Brain microvascular endothelial cell (primary cell): ENCODE measurements around the gene TMEM196.

Experiments used
- DNase-seq: peaks from one replicate; pipeline ENCODE4 v3.0.0-alpha.2; 2020
- H3K27ac ChIP-seq: fragments of 250-450 bp; sonication (Bioruptor Pico); 2 replicates; pipeline ENCODE4 v1.5.1; 2020; ENCODE audit warnings: mild to moderate bottlenecking, moderate library complexity
- H3K27me3 ChIP-seq: fragments of 250-450 bp; sonication (Bioruptor Pico); replicated peaks from 2 replicates; pipeline ENCODE4 v1.5.1; 2020; ENCODE audit warnings: mild to moderate bottlenecking
- H3K36me3 ChIP-seq: fragments of 250-450 bp; sonication (Bioruptor Pico); replicated peaks from 2 replicates; pipeline ENCODE4 v1.5.1; 2020; ENCODE audit warnings: mild to moderate bottlenecking
- H3K4me3 ChIP-seq: 2 replicates; pipeline ENCODE4 v1.5.1; 2011; ENCODE audit warnings: low read depth, mild to moderate bottlenecking, control low read depth, low read length, moderate library complexity
- CTCF ChIP-seq: IDR thresholded peaks from 2 replicates; pipeline ENCODE4 v1.5.1; 2011; ENCODE audit warnings: low read depth, mild to moderate bottlenecking, moderate library complexity, low read length, control low read depth, inconsistent platforms; ENCODE audit errors: missing control alignments
- in situ Hi-C: cut with HindIII; loops from 2 replicates; pipeline ENCODE4 v1.10.0; 2017; ENCODE audit warnings: low sequenced_read_pairs, low pct_ligation_motif_present

Gene TMEM196

GRCh38 chr7:19715499-19715898 lies 57.9 kb downstream of the TMEM196 start:
- in situ Hi-C loops = no loop called here

GRCh38 chr7:19713676-19714075 lies 59.7 kb downstream of the TMEM196 start:
- peak; percentile 65 for DNase-seq

More at GRCh38 chr7:19715499-19715898, 57.9 kb downstream of the TMEM196 start:
- H3K27me3 ChIP-seq = no peaks in the 10 kb centered on the region
- TF ChIP-seq CTCF = no peak
- H3K36me3 ChIP-seq = no peaks in the 10 kb centered on the region
- DNase-seq = no peak
- H3K27ac ChIP-seq = no peak overlapping the region
- H3K4me3 ChIP-seq = no peak overlapping the region

GRCh38 chr7:19709249-19709578 lies 64.2 kb downstream of the TMEM196 start:
- H3K27me3 ChIP-seq = no peaks in the 10 kb centered on the region
- H3K36me3 ChIP-seq = no peaks in the 10 kb centered on the region
- in situ Hi-C loops = no loop called here
- no peak for TF ChIP-seq CTCF
- no peak for DNase-seq
- no peak overlapping the region for H3K4me3 ChIP-seq
- H3K27ac ChIP-seq = no peak overlapping the region

More at GRCh38 chr7:19713676-19714075, 59.7 kb downstream of the TMEM196 start:
- no peak overlapping the region for H3K4me3 ChIP-seq
- H3K36me3 ChIP-seq = no peaks in the 10 kb centered on the region
- in situ Hi-C loops = no loop called here
- TF ChIP-seq CTCF = peak; percentile 46
- H3K27me3 ChIP-seq = no peaks in the 10 kb centered on the region
- H3K27ac ChIP-seq = no peak overlapping the region

GRCh38 chr7:19708397-19709248 lies 64.8 kb downstream of the TMEM196 start, which contains the start of gene POLR1F:
POLR1F (minus strand) TSS chr7:19709037; CDS start chr7:19709016, 21 bp downstream.
- DNase-seq = peak; percentile 93
- TF ChIP-seq CTCF = peak; percentile 95
- Histone ChIP-seq H3K4me3 (peak within 1 kb of the TSS; percentile 96), H3K27ac (peak within 1 kb of the TSS; percentile 84), H3K27me3 (no peaks in the 10 kb centered on the region), H3K36me3 (no peaks in the 10 kb centered on the region)
- in situ Hi-C loops = no loop called here

- TF ChIP-seq CTCF = no peak
- peak; percentile 39 for DNase-seq
- Histone ChIP-seq H3K27ac (no peak overlapping the region), H3K36me3 (no peaks in the 10 kb centered on the region), H3K4me3 (peak overlapping the region; percentile 6), H3K27me3 (no peaks in the 10 kb centered on the region)
- in situ Hi-C loops = no loop called here
Measured at GRCh38 chr7:19707240-19707639, 66.2 kb downstream of the TMEM196 start.

- no peak for TF ChIP-seq CTCF
- Histone ChIP-seq H3K4me3 (no peak overlapping the region), H3K27ac (no peak overlapping the region), H3K27me3 (no peaks in the 10 kb centered on the region), H3K36me3 (peaks cover 2% of the 10 kb centered on the region)
- in situ Hi-C loops = no loop called here
- DNase-seq = no peak
Measured at GRCh38 chr7:19705663-19706062, 67.8 kb downstream of the TMEM196 start.
